Measurements from ENCODE around the gene KRTAP27-1.

KRTAP27-1 gene

GRCh38 chr21:30337276-30337744 lies at the start of gene KRTAP27-1:
Gene KRTAP27-1, minus strand, starts transcription at chr21:30337694. Its CDS starts 26 bp downstream, at chr21:30337668.
- no peak for DNase-seq (ENCODE audit: low spot score)
- no peak for TF ChIP-seq CTCF (IDR thresholded peaks at IDR 0.05; ENCODE audit: extremely low read depth, missing control alignments)

- no peak for TF ChIP-seq CTCF (IDR thresholded peaks at IDR 0.05; ENCODE audit: extremely low read depth, missing control alignments)
- DNase-seq (ENCODE audit: low spot score) = no peak
These were observed 44.7 kb upstream of the KRTAP27-1 start for GRCh38 chr21:30382201-30382600.

- no peak for DNase-seq (ENCODE audit: low spot score)
- no peak for TF ChIP-seq CTCF (IDR thresholded peaks at IDR 0.05; ENCODE audit: extremely low read depth, missing control alignments)
These were observed 34.8 kb upstream of the KRTAP27-1 start, which contains the start of gene KRTAP13-2 for GRCh38 chr21:30372139-30372770. Gene KRTAP13-2, minus strand, starts transcription at chr21:30372271. Its CDS starts 58 bp downstream, at chr21:30372213.

- no peak for TF ChIP-seq CTCF (IDR thresholded peaks at IDR 0.05; ENCODE audit: extremely low read depth, missing control alignments)
- DNase-seq (ENCODE audit: low spot score) = no peak
These were observed 18.4 kb upstream of the KRTAP27-1 start for GRCh38 chr21:30355906-30356305.

- no peak for TF ChIP-seq CTCF (IDR thresholded peaks at IDR 0.05; ENCODE audit: extremely low read depth, missing control alignments)
- no peak for DNase-seq (ENCODE audit: low spot score)
These were observed 17.0 kb upstream of the KRTAP27-1 start for GRCh38 chr21:30354308-30355005.

GRCh38 chr21:30351534-30351933 lies 14.0 kb upstream of the KRTAP27-1 start:
- no peak for TF ChIP-seq CTCF (IDR thresholded peaks at IDR 0.05; ENCODE audit: extremely low read depth, missing control alignments)

GRCh38 chr21:30349572-30349971 lies 12.1 kb upstream of the KRTAP27-1 start:
- no peak for TF ChIP-seq CTCF (IDR thresholded peaks at IDR 0.05; ENCODE audit: extremely low read depth, missing control alignments)
- no peak for DNase-seq (ENCODE audit: low spot score)

More at GRCh38 chr21:30351534-30351933, 14.0 kb upstream of the KRTAP27-1 start:
- DNase-seq (ENCODE audit: low spot score) = no peak
